HepG2 (cell line): ENCODE measurements around the gene RPL35. TPM values are rescaled to one million over a fixed set of nuclear protein-coding genes. Genes with fewer than 3 reads are reported as not detected.
A peak's percentile ranks its signal among the peaks of the same experiment; 100 is the strongest.

Experiments
- CREM ChIP-seq, 2 experiments: sonication (generic) in 1 of 2; formaldehyde crosslinking in 1 of 2; IDR thresholded peaks; 2 replicates each; pipeline versions ENCODE4 v1.4.0 to v1.6.1; 2016 to 2020; ENCODE audit warnings: antibody characterized with exemption in 1 of 2, mild to moderate bottlenecking in 1 of 2, missing genetic modification reagents in 1 of 2
- HOXA9 ChIP-seq: sonication (generic); formaldehyde crosslinking; IDR thresholded peaks from 2 replicates; pipeline ENCODE4 v1.8.1; 2022; ENCODE audit warnings: missing genetic modification reagents, mild to moderate bottlenecking, moderate library complexity, borderline replicate concordance
- HOXD1 ChIP-seq: sonication (generic); formaldehyde crosslinking; IDR thresholded peaks from 2 replicates; pipeline ENCODE4 v1.5.0; 2020; ENCODE audit warnings: missing genetic modification reagents
- JUND ChIP-seq: sonication (generic); formaldehyde crosslinking; IDR thresholded peaks from 2 replicates; pipeline ENCODE4 v1.8.0; 2022; ENCODE audit warnings: mild to moderate bottlenecking, missing genetic modification reagents
- KDM6A ChIP-seq: IDR thresholded peaks from 2 replicates; pipeline ENCODE4 v1.6.1; 2016; ENCODE audit warnings: low read depth
- MXI1 ChIP-seq: IDR thresholded peaks from 3 replicates; pipeline ENCODE4 v1.6.1; 2012; ENCODE audit warnings: low read depth, low read length, inconsistent platforms, borderline replicate concordance
- NFE2L2 ChIP-seq: fragments of 150-350 bp; IDR thresholded peaks from 2 replicates; pipeline ENCODE4 v1.6.1; 2014; ENCODE audit warnings: low read length
- NKX3-1 ChIP-seq: sonication (generic); formaldehyde crosslinking; IDR thresholded peaks from 2 replicates; pipeline ENCODE4 v1.5.0; 2020; ENCODE audit warnings: missing genetic modification reagents
- PCBP2 ChIP-seq: fragments of 200-400 bp; formaldehyde crosslinking; optimal IDR thresholded peaks from 2 replicates; pipeline ENCODE3; 2018; ENCODE audit warnings: low read length, low read depth; ENCODE audit not compliant: poor library complexity, severe bottlenecking
- RNF2 ChIP-seq: fragments of 450-650 bp; conservative IDR thresholded peaks from 2 replicates; pipeline ENCODE4 v1.6.1; 2016; ENCODE audit warnings: low read depth
- SUZ12 ChIP-seq: fragments of 150-350 bp; IDR thresholded peaks from 2 replicates; pipeline ENCODE4 v1.6.1; 2014; ENCODE audit warnings: low read depth, low read length
- TAF1 ChIP-seq: sonication (generic); formaldehyde crosslinking; IDR thresholded peaks from 2 replicates; pipeline ENCODE4 v1.4.0; 2020; ENCODE audit warnings: missing genetic modification reagents
- ZFP36 ChIP-seq: fragments of 150-350 bp; IDR thresholded peaks from 2 replicates; pipeline ENCODE4 v1.6.1; 2018; ENCODE audit warnings: borderline replicate concordance, low read length, low read depth; ENCODE audit not compliant: partially characterized antibody
- ZFX ChIP-seq: sonication (generic); formaldehyde crosslinking; IDR thresholded peaks from 2 replicates; pipeline ENCODE4 v1.4.0; 2020; ENCODE audit warnings: mild to moderate bottlenecking, low read depth, missing genetic modification reagents, moderate library complexity
- ZMYM4 ChIP-seq: sonication (generic); formaldehyde crosslinking; IDR thresholded peaks from 2 replicates; pipeline ENCODE4 v1.8.1; 2023; ENCODE audit warnings: mild to moderate bottlenecking, missing genetic modification reagents
- ZNF451 ChIP-seq: sonication (generic); formaldehyde crosslinking; IDR thresholded peaks from 2 replicates; pipeline ENCODE4 v1.5.0; 2020; ENCODE audit warnings: mild to moderate bottlenecking, missing genetic modification reagents
- ZNF549 ChIP-seq: sonication (generic); formaldehyde crosslinking; IDR thresholded peaks from 2 replicates; pipeline ENCODE4 v1.5.0; 2020; ENCODE audit warnings: missing genetic modification reagents
- ZNF577 ChIP-seq: sonication (generic); formaldehyde crosslinking; IDR thresholded peaks from 2 replicates; pipeline ENCODE4 v1.4.0; 2020; ENCODE audit warnings: mild to moderate bottlenecking, low read depth, missing genetic modification reagents, borderline replicate concordance
- ZNF713 ChIP-seq: sonication (generic); formaldehyde crosslinking; IDR thresholded peaks from 2 replicates; pipeline ENCODE4 v1.4.0; 2020; ENCODE audit warnings: mild to moderate bottlenecking, missing genetic modification reagents
- ZNF782 ChIP-seq: sonication (generic); formaldehyde crosslinking; IDR thresholded peaks from 2 replicates; pipeline ENCODE4 v1.4.0; 2020; ENCODE audit warnings: missing genetic modification reagents, mild to moderate bottlenecking, borderline replicate concordance
- polyA plus RNA-seq, 8 experiments: library from polyadenylated mRNA; depleted of rRNA in 3 of 8; stranded (reverse) in 7 of 8; unstranded in 1 of 8; fragments of >200 nt; fragmentation: Illumina TruSeq in 4 of 8; extraction: Trizol in 4 of 8; gene quantifications; 2 replicates each; pipeline versions ENCODE4 v1.2.1 to v1.2.3, GENCODE V29; 2011 to 2016; ENCODE audit warnings: low read depth in 4 of 8, missing spikeins in 1 of 8, mixed read lengths in 1 of 8; ENCODE audit not compliant: insufficient read depth in 1 of 8
- total RNA-seq, 5 experiments: library from RNA; depleted of rRNA; stranded (reverse); fragments of >200 nt; fragmentation: Illumina TruSeq; extraction: Trizol; gene quantifications; 2 replicates each; pipeline ENCODE4 v1.2.3, GENCODE V29; 2016; ENCODE audit warnings: low read depth in 1 of 5
- TF ChIP-seq, protein P1 (sequence below): sonication (generic); formaldehyde crosslinking; IDR thresholded peaks from 2 replicates; pipeline ENCODE4 v1.4.0; 2020; ENCODE audit warnings: missing genetic modification reagents
- TF ChIP-seq, protein P2 (sequence below): sonication (generic); formaldehyde crosslinking; conservative IDR thresholded peaks from 2 replicates; pipeline ENCODE4 v1.8.1; 2023; ENCODE audit warnings: missing genetic modification reagents
- TF ChIP-seq, protein P3 (sequence below): IDR thresholded peaks from 2 replicates; pipeline ENCODE4 v1.6.1; 2016; ENCODE audit warnings: low read depth, borderline replicate concordance
- TF ChIP-seq, protein P4 (sequence below): sonication (generic); formaldehyde crosslinking; IDR thresholded peaks from 2 replicates; pipeline ENCODE4 v1.8.1; 2022; ENCODE audit warnings: mild to moderate bottlenecking, missing genetic modification reagents
- TF ChIP-seq, protein P5 (sequence below): IDR thresholded peaks from 2 replicates; pipeline ENCODE4 v1.6.1; 2016; ENCODE audit warnings: missing genetic modification reagents, missing compliant biosample characterization

RPL35 gene
- total and polyA plus RNA-seq, 2 of the 13 experiments (the other 11 are each of a cell fraction or from before 2014, with no cell fraction given): 2,153 to 2,935 TPM

DNA sequence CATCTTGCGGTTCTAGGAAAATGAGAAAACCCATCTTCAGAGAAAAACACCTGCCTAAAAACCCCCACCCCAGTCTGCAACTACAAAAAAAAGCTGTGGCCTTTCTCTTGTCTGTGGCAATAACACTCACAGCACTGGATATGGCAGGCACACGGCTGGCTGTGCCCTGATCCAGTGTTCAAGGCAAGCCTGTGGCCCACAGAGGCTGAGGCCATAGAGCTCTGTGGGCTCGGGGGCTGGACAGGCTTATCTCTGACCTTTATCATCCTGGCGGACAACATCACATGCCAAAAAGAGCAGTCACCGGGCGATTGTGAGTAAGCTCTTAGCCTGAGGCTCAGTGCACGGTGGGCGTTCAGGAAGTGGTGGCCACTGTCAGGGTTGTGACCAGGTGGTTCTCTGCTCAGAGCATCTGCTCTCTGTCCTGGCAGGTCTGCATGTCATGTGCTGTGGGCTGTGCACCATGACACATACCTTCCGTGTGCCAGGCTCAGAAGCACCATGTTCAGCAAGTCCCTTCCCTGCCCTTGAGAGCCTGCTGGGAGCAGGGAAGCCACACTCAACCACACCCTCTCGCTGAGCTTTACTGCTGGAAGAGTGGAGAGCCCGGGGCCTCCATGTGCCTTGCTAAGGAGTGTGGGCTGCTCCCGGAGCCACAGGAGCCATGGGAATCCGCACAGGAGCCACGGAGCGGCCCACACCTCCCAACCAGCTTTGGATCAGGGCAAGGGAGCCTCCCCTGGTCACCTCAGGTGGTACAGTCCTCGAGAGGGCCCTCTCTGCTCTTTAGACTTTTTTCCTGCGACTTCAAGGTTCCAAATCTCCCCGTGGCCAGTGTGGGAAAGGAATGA lies 43.1 kb downstream of the RPL35 start (continued):
- no peak for TF ChIP-seq ZNF451
- peak; percentile 60; the same call in 1 of the 2 replicates for TF ChIP-seq RNF2
- TF ChIP-seq SUZ12: no peak
- TF ChIP-seq ZNF782 (CRISPR knock-in tag): 0 out of 2 replicates have a peak, but pooled peaks have one; percentile 28
- TF ChIP-seq JUND (CRISPR knock-in tag): no peak
- peak; percentile 70; the same call in 1 of the 2 replicates for TF ChIP-seq NKX3-1
- TF ChIP-seq ZMYM4: peak; percentile 36; the same call in 1 of the 2 replicates
- TF ChIP-seq, protein P1, sequence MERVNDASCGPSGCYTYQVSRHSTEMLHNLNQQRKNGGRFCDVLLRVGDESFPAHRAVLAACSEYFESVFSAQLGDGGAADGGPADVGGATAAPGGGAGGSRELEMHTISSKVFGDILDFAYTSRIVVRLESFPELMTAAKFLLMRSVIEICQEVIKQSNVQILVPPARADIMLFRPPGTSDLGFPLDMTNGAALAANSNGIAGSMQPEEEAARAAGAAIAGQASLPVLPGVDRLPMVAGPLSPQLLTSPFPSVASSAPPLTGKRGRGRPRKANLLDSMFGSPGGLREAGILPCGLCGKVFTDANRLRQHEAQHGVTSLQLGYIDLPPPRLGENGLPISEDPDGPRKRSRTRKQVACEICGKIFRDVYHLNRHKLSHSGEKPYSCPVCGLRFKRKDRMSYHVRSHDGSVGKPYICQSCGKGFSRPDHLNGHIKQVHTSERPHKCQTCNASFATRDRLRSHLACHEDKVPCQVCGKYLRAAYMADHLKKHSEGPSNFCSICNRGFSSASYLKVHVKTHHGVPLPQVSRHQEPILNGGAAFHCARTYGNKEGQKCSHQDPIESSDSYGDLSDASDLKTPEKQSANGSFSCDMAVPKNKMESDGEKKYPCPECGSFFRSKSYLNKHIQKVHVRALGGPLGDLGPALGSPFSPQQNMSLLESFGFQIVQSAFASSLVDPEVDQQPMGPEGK (CRISPR knock-in tag): peak; percentile 65
- TF ChIP-seq CREM (IDR thresholded peaks at IDR 0.05): no peak
- TF ChIP-seq CREM (CRISPR knock-in tag; IDR thresholded peaks at IDR 0.05): no peak
- no peak for TF ChIP-seq ZNF549 (CRISPR knock-in tag)
- TF ChIP-seq, protein P2, sequence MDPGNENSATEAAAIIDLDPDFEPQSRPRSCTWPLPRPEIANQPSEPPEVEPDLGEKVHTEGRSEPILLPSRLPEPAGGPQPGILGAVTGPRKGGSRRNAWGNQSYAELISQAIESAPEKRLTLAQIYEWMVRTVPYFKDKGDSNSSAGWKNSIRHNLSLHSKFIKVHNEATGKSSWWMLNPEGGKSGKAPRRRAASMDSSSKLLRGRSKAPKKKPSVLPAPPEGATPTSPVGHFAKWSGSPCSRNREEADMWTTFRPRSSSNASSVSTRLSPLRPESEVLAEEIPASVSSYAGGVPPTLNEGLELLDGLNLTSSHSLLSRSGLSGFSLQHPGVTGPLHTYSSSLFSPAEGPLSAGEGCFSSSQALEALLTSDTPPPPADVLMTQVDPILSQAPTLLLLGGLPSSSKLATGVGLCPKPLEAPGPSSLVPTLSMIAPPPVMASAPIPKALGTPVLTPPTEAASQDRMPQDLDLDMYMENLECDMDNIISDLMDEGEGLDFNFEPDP (CRISPR knock-in tag): no peak
- TF ChIP-seq, protein P3, sequence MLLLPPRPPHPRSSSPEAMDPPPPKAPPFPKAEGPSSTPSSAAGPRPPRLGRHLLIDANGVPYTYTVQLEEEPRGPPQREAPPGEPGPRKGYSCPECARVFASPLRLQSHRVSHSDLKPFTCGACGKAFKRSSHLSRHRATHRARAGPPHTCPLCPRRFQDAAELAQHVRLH (CRISPR knock-in tag): 0 out of 2 replicates have a peak, but pooled peaks have one; percentile 35
- TF ChIP-seq HOXD1 (CRISPR knock-in tag): 0 out of 2 replicates have a peak, but pooled peaks have one; percentile 72
- no peak for TF ChIP-seq PCBP2
- TF ChIP-seq ZFP36: peak; percentile 58
- TF ChIP-seq HOXA9: no peak
- TF ChIP-seq, protein P4, sequence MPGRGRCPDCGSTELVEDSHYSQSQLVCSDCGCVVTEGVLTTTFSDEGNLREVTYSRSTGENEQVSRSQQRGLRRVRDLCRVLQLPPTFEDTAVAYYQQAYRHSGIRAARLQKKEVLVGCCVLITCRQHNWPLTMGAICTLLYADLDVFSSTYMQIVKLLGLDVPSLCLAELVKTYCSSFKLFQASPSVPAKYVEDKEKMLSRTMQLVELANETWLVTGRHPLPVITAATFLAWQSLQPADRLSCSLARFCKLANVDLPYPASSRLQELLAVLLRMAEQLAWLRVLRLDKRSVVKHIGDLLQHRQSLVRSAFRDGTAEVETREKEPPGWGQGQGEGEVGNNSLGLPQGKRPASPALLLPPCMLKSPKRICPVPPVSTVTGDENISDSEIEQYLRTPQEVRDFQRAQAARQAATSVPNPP (CRISPR knock-in tag): no peak
- TF ChIP-seq ZNF713 (CRISPR knock-in tag): no peak
- no peak for TF ChIP-seq TAF1
- TF ChIP-seq NFE2L2: no peak
- 0 out of 2 replicates have a peak, but pooled peaks have one; percentile 3 for TF ChIP-seq KDM6A (CRISPR knock-in tag)
- peak; percentile 65; the same call in 1 of the 2 replicates for TF ChIP-seq ZFX (CRISPR knock-in tag)
- TF ChIP-seq ZNF577: no peak
- peak; percentile 40; the same call in 1 of the 3 replicates for TF ChIP-seq MXI1
- TF ChIP-seq, protein P5, sequence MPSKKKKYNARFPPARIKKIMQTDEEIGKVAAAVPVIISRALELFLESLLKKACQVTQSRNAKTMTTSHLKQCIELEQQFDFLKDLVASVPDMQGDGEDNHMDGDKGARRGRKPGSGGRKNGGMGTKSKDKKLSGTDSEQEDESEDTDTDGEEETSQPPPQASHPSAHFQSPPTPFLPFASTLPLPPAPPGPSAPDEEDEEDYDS (CRISPR knock-in tag): no peak
